Hepatocyte (in vitro differentiated cells): ENCODE data around the gene GPNMB.

ENCODE experiments used
- CTCF ChIP-seq: fragments of 200-600 bp; sonication (generic); IDR thresholded peaks from 2 replicates; pipeline ENCODE4 v1.5.1; 2016; ENCODE audit warnings: antibody characterized with exemption, mild to moderate bottlenecking; ENCODE audit not compliant: poor library complexity
- EZH2 ChIP-seq: fragments of 200-600 bp; sonication (generic); IDR thresholded peaks from 2 replicates; pipeline ENCODE4 v1.6.1; 2016; ENCODE audit warnings: antibody characterized with exemption, mild to moderate bottlenecking, borderline replicate concordance
- EZH2phosphoT487 ChIP-seq: fragments of 200-600 bp; sonication (generic); IDR thresholded peaks from one replicate; pipeline ENCODE4 v1.6.1; 2018; ENCODE audit warnings: antibody characterized with exemption, mild to moderate bottlenecking, low read depth, moderate library complexity; ENCODE audit not compliant: unreplicated experiment, severe bottlenecking

- TF ChIP-seq CTCF, result no peak
- no peak for TF ChIP-seq EZH2
- TF ChIP-seq EZH2phosphoT487, result no peak
These were observed 2.9 kb downstream of the GPNMB start for GRCh38 chr7:23249486-23249885.
